Activated CD8-positive, alpha-beta memory T cell treated with anti-CD3 and anti-CD28 coated beads for 24 hours (primary cell): ENCODE data around the gene CYP8B1.
A peak's percentile ranks its signal among the peaks of the same experiment; 100 is the strongest.

ENCODE experiments used
- DNase-seq: peaks from one replicate; pipeline ENCODE4 v3.0.0-alpha.2; 2020

The CYP8B1 gene

DNA sequence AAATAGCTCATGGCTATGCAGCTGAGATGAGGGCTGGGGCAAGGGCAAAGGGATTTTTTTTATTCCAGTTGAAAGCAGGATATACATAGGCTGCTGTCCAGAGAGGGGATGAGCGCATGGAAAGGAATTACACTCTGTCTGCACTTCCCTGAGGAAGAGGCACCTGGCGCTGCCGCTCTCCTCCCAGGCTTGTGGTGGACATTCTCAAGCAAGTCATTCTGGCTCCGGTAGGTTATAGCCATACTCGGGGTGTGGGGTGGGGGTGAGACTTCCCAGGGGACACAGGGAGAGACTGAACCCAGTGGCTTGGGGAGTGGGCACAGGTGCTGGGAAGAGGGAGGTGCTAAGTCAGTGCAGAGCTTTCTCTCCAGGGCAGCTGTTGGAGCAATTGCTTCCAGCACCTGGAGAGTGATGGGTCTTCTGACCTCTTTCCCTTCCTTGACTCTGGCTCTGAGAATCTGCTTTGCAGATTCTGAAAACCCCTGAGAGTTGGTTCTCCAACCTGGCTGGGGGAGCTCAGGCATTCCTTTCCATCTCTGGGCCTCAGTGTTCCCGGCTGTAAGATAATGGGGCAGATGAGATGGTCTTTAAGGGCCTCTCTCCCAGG, 24.3 kb downstream of the CYP8B1 start:
- peak; percentile 21 for DNase-seq

DNA sequence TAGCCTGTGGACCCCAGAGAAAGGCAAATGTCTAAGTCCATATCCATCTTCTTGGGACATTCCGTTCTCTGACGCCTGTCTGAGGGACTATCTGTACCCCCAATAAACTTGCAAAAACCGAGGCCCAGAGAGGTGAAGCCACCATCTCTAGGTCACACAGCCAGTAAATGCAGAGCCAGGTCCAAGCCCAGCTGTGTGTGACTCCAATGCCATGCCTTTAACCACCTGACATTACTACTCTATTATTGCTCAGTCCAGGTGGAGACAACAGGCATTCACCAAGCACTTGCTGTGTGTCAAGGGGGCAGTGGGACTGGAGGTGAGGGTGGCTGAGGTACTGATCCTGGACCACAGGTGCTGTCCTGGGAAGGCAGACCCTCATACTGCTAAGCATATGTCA, 25.4 kb downstream of the CYP8B1 start:
- peak; percentile 9 for DNase-seq

DNA sequence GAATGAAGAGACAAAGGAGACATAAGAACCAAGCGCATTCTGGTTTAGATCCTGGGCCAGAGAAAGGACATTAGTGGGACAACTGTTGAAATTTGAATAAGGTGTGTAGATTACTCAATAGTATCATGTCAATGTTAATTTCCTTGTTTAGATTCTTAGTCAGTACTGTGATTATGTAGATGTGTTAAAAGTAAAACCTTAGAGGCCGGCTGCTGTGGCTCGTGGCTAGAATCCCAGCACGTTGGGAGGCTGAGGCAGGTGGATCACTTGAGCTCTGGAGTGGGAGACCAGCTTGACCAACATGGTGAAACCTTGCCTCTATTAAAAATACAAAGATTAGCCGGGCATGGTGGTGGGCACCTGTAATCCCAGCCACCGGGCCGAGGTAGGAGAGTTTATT, 26.7 kb downstream of the CYP8B1 start:
- DNase-seq = peak; percentile 24

DNA sequence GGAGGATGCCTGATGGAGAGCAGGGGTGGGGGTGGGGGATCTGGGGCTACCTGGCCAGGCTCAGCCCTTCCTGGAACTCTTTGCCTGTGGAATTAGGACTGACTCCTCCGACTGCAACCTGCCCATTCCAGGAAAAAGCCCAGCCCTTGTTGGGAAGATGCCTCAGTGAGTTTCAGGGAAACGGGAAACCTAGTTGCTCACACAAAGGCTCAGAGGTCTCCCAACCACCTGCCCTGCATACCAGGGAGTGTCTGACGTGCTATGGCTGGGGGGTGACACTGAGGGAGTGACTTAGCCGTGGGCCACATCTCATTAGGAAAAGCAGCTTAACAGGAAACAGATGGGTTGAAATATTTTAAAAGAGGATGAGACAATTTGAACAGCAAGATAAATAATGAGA, 27.9 kb downstream of the CYP8B1 start:
- peak; percentile 37 for DNase-seq

DNA sequence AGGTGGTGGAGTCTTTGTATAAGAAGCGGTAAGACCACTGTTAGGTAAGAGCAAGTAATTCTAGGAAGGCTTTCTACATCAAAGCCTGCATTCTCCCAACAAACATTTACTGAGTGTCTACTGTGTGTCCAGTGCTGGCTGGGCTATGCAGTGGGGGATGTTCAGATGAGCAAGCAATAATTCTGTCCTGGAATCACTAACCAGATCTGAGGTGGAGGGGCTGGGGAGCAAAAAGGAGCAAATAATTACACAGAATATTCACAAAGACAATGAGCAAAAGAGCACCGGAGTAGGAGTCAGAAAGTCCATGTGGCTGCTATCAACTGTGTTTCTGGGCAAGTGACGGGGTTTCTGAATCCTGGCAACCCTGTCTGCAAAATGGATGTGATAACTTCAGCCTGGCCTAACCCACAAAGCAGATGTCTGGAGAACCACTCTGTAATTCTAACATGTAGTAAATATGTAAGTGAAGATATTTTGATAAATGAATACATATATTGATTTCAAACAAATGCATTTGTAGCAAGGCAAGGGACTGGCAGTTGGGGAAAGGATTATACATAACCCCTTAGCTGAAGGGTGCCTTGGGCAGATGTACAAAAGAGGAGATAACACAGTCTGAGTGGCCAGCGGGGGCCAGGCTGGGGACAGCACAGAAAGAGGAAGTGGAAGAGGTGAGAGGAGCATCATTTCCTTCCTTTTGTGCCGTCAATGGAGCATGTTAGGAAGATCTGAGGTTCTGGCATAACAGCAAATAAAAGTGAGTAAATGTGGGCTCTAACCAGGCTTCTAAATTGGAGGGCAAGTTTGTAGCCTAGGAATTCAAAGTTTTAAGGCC, 28.8 kb downstream of the CYP8B1 start:
- peak; percentile 57 for DNase-seq

DNA sequence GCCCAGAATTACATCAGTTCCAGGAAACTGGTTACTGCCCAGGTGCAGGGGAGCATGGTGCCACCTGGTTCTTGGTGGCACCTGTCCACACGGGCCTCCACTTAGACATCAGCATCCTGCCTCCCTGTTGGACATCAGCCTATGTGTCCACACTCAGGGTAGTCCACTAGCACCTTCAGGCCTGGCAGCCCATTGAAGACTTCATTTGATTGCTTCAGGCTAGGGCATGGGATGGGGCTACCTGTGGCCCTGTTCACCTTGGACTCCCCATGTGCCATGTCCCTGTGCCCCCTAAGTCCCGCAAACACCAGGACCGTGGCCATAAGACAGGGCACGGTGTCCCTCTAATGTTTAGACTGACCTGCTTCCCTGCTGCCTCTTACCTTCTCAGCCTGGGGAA, 30.9 kb downstream of the CYP8B1 start:
- DNase-seq = peak; percentile 32

DNA sequence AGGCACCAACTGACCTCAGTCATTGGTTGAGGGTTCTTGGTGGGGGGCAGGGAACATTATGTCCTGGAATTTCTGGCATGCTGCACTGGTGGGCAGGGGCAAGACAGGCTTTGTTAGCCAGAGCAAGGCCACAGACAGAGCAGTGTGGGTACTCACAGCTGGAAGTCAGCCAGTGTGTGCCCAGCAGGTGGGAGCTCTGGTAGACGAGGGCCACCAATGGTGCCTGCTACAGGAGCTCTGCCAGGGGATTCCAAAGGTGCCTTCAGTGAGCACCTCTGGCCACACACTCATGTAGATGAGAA, 31.3 kb downstream of the CYP8B1 start:
- peak; percentile 45 for DNase-seq

DNA sequence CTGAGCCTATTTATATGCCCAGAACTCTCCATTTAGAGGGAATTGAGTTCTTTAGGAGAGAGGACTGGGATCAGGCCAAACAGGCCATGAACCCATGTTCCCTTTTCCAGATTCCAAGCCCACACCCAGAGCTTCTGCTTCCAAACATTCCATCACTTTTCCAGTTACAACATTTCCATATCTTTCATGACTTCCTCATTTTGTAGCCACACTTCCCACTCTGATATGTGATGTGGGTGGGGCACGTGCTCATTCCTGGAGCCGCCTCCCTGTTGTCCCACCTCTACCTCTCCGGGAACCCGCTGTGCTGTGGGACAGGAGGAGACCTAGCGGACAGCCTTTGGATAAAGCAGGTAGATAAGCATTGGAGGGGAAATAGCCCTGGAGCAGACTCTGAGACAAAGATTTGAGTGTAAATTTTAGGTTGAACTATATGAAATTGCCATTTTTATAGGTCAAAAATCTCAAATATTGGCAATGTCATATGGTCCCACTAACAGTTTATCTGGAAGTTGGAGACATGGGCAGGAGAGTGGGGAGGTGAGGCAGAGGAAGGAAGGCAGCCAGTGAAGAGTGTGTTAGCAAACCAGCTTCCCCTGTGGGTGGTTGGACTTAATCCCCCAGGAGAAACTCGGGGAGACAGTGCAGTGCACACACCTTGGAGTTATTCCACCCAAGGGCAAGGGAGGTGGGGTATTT, 31.8 kb downstream of the CYP8B1 start:
- no peak for DNase-seq

DNA sequence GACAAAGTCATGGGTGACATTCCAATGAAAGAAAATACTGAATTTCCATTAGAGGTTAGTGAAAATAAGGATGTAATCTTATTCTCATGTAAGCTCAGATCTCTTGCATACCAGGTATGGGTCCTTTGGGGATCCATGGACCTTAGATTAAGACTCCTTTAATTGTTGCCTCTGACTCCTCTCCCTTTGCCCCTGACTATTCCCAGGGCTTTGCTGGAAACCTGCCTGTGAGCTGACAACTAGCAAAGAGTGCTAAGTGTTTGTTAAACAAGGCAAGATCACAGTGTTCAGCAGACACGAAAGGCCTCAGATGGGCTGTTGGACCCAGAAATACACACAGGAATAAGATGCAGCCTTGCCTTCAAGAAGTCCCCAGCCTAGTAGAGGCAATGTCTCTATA, 34.3 kb downstream of the CYP8B1 start:
- DNase-seq = no peak

DNA sequence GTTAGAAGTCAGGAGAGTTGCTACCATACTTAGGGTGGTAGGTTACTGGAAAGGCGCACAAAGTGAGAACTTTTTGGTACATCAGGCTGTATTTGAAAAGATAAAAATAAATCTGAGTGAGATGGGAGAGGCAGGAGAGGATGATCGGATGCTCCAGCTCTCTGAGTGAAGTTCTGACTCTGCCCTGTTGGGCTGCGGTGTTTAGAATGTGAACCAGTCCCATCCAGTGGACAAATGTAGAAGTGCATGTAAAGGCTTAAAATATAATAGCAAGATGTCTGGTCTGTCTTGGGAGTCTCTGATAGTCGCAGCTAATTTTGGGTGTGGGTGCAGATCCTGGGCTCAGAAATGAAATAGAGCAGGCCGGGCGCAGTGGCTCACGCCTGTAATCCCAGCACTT, 36.1 kb downstream of the CYP8B1 start:
- DNase-seq = no peak

DNA sequence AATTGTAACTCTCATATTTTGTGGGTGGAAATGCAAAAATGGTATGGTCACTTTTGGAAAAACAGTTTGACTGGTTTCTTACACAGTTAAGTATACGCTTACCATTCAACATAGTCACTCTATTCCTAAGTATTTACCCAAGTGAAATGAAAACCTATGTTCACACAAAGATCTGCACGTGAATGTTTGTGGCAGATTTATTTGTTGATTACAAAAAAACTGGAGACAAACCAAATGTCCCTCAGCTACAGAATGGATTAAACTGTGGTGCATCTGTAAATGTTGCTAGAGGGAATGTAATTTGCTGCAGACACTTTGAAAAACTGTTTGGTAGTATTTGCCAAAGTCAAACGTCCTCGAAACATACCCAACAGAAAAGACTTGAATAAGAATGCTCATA, 37.1 kb downstream of the CYP8B1 start:
- no peak for DNase-seq

DNA sequence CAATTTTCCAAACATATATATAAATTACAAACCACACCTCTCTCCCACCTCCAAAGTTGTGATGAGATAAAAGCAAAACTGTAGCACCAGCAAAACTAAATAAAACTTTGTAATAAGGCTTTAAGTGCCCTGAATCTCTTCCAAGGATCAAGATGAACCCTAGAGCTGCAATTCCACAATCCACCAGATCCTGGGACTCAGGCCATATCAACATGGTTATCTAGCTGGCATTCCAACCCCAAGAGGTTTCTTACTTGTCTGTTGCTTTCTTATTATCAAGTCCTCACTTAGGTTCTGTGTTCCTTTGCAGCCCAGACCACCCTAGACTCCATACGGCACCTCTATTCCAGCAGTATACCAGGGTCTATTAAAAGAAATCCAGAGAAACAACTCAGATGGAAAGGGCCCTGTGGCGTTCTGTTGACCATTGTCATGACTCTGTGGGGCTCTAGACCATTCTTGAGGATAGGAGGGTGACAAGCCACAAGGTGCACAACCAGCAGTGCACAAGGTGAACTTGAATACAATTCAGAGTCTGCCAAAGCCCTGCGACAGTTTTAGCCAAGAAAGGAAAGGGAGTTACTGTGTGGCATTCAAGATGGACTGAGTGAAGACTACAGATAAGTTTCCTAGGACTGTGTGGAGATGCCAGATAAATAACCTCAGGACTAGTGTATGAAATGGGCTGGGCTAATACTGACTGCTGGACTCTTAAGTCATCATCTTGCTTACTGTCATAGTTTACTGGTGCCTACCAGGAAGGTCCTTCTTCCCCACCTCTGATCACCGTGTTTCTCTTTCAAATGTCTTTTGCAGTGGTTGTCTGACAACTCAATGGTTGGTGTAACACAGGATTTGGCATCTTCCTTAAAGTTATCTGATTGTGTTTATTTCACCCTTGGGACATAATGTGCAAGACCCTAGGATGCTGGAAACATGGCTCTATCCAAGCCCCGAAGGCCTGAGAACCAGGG, 39.2 kb downstream of the CYP8B1 start:
- DNase-seq = no peak

DNA sequence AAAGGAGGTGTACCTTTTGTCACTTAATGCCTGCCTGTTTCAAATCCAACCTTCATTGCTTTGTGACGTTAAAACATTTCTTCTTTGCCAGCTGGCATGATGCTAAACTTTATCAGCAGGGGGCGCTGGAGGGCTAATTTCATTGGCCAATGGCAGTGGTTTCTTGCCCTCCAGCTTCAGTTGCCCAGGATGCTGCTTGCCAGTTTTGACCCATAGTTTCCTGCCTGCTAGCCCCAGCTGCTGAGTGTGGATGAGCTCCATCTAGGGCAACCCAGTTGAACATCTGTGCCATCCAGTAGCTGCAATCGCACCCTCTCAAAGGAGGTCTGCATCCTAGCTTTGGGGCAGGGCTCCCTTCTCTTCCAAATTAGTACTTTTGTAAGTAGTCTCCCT, 44.4 kb downstream of the CYP8B1 start:
- peak; percentile 87 for DNase-seq

DNA sequence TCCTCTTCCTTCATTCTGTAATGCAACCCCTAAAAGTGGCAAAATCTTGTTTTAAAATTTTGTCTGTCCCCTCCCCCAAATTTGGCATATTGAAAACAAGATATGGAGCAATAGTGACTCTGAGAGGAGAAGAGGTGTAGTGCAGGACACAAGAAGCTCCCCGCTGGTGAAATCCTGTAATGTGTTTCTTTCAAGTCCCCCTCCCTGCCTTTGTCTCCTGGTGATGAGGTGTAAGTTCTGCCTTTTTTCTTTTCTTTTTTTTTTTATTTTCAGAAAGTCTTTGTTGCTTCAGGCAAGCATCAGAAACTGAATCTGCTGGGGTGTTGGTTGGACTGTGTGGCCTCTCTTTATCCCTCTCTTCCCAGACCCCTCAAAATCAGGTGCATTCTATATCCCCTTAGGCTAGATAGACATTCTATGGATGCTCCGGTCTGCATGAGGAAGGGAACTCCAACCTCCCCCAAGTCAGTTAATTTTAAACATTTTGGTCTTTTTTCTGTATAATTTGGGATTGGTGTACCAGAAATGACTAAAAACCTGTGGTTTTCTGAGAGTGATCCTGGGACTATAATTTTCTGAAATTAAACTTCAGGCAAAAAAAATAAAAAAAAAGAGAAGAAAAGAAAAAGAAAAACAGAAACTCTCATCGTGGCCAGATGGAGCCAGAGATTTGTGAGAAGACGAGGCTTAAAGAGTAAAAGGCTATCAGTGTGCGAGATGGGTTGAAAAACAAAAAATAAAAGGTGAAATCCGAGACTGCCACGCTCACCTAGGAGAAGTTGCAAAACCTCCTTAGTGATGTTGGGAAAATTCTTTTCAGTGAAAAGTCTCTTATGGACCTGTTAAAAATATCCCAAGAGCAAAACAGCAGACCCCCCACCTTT, 45.0 kb downstream of the CYP8B1 start:
- DNase-seq = no peak

DNA sequence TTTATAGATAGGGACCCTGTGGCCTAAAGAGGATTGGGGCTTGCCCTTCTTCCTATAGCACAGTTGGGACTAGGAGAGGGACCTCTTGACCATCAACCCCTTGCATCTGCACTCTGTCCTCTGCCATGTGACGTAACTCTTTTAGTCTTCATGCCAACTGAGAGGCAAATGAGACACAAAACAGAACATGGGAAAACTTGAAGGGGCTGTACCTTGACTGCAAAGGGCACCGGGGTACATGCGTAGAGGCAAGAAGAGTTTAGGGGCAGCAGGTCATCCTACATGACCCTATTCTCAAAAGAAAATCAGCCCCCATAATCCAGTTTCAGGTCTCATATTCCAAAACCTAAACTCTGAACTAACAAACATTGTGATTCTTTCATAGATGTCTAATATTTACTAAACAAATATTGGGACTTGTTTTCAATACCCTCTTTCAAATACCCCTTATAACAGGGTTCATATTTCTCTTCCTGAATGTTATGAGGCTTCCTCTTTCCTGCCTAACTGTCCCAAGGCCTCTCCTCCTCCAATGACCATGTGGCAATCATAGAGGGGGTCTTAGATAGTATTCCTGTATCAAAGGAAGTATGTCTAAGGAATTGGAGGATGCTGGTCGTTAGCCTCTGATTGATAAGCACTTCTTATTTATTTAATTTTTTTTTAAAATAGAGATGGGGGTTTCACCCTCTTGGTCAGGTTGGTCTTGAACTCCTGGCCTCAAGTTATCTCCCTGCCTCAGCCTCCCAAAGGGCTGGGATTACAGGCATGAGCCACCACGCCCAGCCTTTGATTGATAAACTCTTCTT, 45.8 kb downstream of the CYP8B1 start:
- no peak for DNase-seq

DNA sequence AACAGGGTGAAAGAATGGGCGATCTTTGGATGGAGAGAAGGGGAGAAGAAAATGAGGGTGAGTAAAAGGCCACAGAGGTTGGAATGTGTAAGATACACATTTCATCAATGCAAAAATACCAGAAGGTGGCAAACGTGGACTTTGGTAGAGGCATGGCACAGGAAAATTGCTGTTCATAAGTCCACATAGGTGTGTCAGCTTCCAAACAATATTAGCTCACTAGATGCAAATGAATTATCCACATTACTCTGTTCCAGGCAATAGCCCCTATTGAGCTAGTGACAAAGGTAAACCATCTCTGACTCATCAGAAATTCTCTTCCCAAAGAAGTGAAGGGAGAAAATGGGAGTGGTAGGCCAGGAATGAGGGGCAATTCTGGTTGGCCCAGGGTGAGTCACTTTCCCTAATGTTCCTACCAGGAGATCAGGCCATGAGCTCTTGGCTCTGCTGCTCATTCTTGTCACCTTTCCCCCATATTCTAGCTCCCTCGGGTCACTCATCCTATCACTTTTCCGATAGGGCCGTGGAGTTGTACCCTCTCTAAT, 46.5 kb downstream of the CYP8B1 start:
- no peak for DNase-seq

DNA sequence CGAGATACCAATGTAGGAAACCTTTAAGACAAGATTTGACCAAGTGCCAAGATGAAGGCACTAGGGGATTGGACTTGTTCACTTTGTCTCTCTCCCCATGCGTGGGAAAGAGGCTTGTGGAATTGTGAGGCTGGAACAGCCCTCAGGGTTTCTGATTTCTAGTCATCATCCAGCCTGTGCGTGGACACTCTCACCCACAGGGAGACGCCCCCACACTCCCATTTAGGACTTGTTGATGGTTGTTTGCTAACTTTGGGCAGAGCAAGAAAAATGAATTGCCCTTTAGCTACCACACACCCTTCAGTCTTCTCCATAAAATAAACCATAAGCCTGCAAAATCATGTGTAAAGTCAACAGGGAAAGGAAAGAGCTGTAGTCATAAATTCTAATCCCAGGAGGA, 48.0 kb downstream of the CYP8B1 start:
- no peak for DNase-seq

DNA sequence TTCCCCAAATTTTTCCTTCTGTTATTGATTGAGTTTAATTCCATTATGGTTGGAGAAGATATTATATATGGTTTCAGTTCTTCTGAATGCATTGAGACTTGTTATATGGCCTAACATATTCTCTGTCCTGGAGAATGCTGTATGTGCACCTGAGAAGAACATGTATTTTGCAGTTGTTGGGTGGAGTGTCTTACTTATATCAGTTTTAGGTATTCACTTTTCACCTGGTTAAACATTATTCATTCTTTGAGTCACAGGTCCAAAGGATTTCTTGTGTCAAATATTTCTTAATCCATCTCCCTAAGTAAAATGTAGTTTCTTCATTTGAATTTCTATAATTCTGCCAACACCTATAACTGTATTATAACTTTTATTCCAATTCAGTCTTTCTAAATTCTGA, 48.7 kb downstream of the CYP8B1 start:
- no peak for DNase-seq

DNA sequence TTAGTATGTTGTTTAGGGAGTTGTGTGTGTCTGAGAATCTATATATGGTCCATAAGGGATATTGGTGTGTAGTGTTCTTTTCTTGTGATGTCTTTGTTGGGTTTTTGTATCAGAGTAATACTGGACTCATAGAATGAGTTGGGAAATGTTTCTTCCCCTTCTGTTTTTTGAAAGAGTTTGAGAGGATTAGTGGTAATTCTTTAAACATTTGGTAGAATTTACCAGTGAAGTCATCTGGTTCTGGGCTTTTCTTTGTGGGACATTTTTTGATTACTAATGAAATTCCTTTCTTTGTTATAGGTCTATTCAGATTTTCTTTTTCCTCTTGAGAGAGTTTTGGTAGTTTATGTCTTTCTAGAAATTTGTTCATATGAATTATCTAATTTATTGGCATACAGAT, 49.5 kb downstream of the CYP8B1 start:
- DNase-seq = no peak

DNA sequence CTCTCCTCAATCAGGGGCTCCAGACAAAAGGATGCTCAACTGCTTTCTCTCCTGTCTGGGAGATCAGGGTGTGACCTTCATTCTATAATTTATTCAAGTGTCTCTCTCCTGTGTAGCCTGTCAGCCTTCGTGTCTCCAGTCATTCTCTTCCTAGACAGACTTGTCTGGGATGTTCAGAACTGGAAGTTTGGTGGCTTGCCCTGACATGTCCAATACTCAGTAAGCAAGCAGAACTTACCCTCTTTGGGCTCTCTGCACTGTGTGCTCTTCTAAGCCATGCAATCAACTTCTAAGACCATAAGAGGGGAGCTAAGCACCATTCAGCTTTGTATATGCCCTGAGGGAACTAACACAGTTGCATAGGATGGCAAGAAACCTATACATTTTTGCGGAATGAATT, 52.3 kb downstream of the CYP8B1 start:
- no peak for DNase-seq

DNA sequence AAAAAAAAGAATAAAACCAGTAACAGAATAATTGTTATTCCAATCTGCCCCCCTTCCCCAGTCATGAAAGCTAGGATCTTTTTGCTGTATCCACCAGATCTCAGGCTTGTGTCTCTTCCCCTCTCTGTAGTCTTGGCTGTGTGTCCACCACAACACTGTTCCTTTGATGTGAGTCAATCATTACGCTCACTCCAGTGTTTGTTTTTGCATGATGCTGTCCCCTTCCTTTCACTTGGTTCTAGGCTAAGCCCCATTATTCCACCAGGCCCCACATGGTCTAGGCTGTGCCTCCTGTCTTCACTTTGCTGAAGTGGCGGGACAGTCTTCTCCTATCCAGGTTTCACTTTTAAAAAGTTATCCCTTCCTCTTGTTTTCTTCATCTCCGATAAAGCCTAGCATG, 52.9 kb downstream of the CYP8B1 start:
- DNase-seq = no peak
